H4 (cell line): ENCODE measurements around the gene FRS3. TPM values are rescaled to one million over a fixed set of nuclear protein-coding genes. Genes with fewer than 3 reads are reported as not detected.
A peak's percentile ranks its signal among the peaks of the same experiment; 100 is the strongest.
"Not testable (repeated sequence)": the region's sequence is repeated elsewhere in the genome, so short reads cannot be mapped to it uniquely, and the experiment has no call there.

Experiments
- DNase-seq: peaks from one replicate; pipeline ENCODE4 v3.0.0-alpha.2; 2015; ENCODE audit warnings: low spot score
- total RNA-seq: library from RNA; depleted of rRNA; stranded (reverse); fragments of >200 nt; shearing (Covaris generic); gene quantifications from 2 replicates; pipeline ENCODE4 v1.2.3, GENCODE V29; 2014; rRNA removed

The FRS3 gene, protein sequence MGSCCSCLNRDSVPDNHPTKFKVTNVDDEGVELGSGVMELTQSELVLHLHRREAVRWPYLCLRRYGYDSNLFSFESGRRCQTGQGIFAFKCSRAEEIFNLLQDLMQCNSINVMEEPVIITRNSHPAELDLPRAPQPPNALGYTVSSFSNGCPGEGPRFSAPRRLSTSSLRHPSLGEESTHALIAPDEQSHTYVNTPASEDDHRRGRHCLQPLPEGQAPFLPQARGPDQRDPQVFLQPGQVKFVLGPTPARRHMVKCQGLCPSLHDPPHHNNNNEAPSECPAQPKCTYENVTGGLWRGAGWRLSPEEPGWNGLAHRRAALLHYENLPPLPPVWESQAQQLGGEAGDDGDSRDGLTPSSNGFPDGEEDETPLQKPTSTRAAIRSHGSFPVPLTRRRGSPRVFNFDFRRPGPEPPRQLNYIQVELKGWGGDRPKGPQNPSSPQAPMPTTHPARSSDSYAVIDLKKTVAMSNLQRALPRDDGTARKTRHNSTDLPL
- 0.66 and 1.1 TPM in 2 replicates for total RNA-seq

DNA sequence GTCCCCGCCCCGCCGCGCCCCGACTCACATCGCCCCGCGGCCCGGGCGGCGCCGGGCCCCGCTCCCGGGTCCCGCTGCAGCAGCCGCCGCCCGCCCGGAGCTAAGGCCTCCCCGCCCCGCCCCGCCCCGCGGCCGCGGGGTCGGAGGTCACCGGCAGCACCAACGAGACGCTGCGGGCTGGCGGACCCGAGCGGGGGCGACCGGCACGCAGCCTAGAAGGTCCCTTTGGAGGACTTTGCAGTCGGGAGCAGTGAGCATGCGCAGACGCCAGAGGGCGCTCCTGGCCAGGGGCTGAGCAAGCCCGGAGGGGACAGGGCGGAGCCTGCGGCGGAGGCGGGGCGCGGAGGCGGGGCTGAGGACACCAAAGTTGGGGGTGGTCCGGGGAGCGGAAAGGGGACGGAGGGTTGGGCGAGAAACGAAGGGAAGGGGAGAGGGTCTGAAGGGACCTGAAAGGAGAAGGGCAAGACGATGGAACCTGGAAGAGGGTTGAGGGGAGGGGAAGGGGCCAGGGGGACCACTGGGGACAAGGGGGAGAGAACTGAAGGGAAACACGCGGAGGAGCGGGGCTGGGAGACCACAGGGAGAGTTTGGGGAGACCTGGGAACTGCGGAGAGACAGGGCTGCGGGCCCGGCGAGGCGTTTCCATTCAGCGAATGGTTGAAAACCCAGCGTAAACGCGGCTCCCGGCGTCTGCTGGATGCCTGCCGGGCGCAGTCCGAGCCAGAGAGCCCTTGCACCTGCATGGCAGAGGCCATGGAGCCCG is at the start of gene FRS3:
FRS3 (minus strand) TSS at position 113 of the 763 bp plus-strand sequence. CDS start 2,913 bp downstream, outside the sequence.
- peak; percentile 92 for DNase-seq

DNA sequence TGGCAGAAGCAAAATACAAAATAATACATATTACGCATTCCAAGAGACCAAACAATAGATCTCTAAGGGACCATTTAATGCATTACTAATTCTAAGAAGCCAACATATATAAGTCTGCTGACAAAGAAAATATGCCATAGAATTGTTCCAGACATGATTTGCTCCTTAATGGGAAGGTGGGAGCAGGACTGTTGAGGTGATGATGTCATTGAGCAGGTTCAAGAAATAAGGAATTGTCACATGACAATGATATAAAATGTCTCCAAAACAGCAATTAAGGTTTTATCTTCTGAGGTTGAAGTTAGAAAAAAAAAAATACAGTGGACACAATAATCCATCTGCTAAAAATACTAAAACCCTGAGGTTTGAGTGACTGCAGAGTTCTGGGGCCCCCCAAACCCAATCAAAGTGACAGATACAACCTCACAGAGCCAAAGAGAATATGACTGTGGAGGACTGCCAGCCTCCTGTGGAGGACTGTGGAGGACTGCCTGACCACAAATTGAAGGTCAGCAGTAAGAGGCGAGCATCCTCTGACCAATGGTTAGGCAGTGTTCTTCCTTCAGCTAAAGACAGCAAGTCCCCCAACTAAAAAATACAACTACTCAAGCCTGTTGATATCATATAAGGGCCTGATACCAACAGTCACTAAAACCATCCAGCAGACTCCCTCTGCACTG is 46.8 kb upstream of the FRS3 start:
- DNase-seq: no peak

DNA sequence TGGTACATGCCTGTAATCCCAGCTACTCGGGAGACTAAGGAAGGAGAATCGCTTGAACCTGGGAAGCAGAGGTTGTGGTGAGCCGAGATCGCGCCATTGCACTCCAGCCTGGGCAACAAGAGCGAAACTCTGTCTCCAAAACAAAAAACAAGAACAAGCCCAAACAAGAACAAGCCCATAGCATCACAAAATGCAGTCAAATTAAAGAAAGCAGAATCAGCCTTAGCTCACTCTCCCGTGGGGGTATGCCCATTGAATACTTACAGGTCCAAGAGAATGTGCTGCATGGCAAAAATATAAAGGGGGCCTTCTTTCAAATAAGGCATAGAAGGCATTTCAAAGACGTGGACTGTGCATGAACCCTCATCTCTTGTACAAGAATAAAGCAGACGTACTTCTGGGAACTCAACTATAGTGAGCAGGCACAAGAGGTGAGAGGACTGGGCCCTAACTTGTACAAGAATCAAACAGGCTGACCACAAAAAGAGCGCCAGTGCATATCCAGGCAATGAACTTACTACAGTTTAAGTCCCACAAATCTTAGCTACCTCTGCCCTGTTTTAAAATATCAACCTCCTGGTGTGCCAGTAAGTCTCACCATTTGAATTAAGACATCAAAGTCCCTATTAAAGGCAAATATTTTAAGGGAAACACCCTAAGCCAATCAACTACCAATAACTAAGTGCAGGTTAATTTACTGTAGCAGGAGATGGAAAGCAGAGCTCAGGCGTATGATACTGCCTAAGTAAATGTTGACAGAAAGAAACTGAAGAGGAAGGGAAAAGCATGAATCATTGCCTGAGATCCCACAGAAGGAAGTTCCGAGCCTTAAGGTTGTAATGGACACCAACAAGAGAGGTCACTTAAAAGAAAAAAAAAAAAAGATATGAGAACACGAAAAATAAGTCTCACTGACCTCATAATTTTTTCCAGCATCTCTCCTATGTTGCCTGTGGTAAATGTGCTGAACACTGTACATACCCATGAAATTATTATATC is 45.2 kb upstream of the FRS3 start:
- no peak for DNase-seq

DNA sequence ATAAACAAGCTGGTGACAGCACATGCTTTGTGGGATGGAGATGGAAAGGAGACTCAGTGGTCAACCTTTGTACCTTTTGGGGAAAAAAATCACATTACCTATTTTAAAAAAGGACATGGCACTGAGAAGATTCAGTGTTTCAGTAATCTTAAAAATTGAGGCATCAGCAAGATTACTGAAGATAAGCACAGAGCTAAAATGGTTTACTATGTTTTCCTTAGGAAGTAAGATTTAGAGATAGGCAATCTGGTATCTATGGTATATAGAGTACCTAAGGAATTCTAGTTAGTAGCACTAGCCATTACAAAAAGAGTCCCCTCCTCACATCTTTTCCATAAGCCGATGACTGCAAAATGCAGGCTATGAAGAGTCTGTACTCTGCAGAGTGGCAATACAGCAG is 43.5 kb upstream of the FRS3 start:
- DNase-seq: no peak

DNA sequence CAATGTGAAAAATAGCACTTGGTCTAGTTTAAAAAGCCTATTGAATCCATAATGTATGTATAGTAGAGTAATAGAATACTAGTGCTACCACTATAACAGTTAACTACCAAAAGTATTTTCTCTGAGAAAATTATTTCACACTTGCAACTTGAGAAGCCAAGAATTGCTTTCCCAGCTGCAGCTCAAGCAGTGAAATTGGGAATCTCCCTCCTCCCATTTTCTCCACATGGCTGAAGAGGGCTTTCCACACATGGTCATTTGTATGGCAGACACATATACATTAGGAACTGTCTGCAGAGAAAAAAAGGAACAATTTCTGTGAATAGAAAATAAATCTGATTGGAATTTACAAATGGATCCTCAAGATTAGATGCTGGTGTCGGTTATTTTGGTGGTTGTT is 42.3 kb upstream of the FRS3 start:
- DNase-seq: no peak

DNA sequence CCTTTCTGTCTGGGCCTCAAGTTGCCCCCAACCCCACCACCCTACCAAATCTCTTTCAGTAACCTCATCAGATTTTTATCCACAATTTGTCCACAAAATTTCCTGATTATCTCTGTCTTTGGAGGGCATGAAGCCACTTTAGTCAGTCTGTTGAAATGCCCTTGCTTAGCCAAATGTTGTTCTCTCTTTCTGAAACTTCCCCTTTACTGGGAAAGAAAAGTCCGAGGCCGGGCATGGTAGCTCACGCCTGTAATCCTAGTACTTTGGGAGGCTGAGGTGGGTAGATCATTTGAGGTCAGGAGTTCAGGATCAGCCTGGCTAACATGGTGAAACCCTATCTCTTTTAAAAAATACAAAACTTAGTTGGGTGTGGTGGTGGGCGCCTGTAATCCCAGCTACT is 41.6 kb upstream of the FRS3 start:
- DNase-seq: no peak

DNA sequence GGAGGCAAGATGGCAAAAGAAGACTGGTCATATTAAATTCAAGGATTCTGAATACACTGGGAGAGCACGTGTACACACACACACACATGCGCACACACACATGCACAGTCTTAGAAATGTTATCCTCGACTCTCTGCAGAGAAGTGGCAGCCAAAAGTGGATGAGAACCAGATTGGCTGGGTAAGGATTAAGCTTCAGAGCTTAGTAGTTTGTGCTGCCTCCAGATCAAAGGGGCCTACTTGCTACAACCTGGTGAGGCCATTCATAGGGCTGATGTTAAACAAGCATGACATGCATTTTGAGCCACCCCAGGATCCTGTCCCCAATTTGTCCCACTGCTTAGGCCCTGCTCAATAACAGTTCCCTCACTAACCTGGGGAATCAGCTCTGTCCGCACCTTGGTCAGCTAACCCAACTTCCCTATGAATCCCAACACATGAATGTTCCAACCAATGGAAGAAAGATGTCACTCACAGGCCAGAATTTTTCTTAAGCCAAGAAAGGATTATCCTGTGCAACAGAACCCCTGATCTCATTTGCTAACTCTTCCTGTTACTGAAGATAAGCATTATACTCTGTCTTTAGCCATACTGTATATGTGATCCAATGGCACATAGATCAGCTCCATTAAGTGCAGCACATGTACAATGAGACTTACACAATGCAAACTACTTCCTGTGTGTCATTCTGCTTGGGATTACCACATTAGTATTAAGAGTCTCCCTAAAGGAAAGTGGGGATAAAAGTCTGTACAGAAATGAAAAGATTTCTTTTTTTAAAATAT is 38.8 kb upstream of the FRS3 start:
- no peak for DNase-seq

DNA sequence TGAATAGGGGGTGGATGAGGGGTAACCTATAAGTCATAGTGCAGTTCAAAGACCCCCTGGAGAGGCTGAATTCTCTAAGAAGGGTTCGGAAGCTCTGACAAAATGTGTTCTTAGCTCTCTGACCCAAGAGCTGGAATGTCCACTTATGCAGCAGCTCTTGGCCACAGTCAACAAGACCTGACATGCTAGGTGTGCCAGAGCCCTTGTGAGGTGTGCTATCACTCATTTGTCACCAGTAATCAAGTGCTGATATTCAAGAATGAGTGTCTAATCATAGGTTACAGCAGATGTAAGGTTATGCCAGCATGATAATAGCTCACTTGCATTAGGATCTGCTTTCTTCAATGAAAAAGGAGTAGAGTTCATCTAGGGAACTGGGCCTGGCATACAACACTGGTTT is 35.9 kb upstream of the FRS3 start:
- no peak for DNase-seq

DNA sequence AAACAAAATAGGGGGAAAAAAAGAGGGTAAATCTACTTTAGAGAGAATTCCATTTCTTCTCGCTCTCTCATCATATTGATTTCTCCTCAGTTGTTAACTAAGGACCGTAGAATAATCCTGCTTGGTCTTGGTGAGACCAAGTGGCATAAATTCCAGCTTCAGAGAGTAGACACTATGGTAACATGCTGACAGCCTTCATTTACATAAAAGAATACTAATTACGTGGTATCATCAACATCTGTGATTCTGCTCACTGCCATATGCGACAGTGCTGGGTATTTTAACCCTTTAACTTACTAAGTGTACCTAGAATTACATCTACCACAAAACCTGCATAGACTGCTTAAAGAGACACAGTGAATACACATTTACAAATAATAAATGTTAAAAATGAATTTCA is 34.9 kb upstream of the FRS3 start:
- DNase-seq: no peak

DNA sequence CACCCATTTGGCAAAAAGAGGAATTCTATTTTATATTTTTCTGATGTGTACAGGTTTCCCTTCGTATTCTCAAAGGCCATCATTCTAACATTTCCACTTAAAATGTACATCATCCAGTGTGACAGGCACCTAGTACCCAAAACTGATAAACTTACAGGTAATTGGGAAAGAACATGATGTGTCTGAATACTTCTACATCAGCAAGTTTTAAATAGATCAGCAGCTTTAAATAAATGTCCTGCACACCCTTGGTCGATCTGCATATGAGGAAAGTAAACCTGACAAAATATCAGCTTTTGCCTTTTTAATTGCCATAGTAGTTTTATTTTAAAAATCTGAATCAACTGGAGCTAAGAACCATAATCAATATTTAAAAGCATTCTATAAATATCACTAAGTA is 34.3 kb upstream of the FRS3 start:
- no peak for DNase-seq

DNA sequence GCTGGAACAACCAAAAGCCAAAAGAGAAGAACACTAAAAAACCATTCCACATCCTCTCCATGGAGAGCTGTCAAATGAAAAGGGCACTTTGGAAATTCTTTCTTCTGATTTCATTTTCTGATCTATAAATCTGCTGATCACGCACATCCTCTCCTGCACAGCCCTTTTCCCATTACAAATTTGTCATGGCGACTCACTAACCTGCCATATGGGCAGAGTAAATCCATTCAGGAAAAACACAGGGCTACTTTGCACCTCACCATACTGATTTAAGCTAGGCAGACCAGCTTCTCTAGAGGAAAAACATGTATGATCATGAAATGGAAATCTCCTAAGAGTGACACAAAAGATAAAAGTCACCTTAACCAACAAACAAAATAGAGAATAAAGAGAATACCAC is 33.8 kb upstream of the FRS3 start:
- DNase-seq: no peak

DNA sequence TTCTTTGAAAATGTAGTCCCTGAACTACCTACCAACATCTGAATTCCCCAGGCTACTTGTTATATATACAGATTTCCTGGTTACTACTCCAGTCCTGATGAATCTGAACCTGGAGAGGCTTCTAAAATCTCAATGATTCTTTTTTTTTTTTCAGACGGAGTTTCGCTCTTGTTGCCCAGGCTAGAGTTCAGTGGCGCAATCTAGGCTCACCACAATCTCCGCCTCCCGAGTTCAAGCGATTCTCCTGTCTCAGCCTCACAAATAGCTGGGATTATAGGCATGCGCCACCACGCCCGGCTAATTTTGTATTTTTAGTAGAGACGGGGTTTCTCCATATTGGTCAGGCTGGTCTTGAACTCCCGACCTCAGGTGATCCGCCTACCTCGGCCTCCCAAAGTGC is 32.2 kb upstream of the FRS3 start:
- not testable (repeated sequence) for DNase-seq

DNA sequence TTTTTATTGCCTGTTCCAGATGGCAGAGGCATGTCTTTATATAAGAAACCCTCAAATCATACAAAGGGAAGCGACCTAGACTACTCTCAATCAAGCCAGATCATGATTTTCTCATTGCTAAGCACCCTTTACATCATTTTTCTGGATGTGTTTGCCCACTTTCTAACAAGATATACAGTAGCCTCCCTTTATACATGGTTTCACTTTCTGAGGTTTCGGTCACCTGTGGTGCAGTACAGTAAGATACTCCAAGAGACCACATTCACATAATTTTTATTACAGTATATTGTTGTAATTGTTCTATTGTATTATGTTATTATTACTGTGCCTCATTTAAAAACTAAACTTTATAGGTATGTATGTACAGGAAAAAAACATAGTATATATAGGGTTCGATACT is 31.4 kb upstream of the FRS3 start:
- DNase-seq: no peak

DNA sequence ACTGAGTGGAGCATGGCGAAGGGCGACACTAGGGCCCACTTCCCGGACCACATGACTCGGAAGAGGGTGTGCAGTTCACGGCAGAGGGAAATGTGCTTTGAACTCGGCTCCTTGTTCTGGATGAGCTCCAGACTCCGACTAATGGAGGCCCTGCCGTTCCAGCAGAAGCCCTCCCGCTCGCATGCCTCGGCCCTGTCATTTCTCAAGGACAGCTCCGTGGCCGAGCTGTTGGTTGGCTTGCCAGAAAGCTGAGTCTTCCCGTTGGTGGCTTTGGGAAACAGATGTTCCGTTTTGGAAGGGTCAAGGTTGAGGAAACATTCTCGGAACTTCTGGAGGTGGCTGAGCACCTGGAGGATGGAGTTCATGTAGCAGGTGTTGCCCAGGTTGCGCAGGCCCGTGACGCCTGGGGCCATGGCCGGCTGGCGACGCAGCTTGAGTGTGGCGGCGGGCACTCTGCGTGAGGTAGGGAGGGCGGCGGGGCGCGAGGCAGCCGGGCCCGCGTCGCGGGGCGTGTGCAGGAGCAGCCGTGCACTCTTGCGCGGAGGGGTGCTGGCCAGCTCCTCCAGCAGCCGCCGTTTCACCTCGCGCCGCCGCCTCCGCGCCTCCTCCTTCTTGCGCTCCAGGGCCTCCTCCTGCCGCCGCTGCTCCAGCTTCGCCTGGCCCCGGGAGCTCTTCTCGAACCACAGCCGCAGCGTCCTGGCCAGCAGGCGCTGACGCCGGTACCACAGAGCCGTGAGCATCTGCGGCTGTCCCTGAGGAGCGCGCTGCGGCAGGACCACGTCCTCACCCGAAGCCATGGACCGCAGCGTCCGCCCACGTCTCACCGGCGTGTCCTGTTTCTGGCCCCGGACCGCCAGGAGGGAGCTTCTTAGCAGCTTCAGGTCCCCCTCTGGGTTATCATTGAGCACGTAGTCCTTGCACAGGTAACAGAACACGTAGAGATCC is 26.4 kb upstream of the FRS3 start:
- DNase-seq: no peak

DNA sequence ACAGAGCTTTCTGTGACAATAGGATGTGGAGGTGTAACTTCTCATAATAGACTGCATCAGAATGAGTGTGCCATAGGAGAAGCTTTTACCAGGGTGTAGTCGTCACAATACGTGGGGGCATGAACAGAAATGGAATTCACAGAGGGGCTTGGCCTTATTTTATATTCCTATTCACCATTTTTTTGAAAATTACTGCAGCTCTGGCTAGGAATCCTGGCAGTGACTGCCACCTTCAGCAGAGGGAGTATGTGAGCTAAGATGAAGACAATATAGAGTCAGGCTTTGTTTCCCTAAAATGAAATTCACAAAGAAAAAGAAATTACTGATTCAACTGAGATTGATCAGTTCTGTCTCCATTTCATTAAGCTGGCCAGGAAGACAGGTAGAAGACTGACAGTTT is 21.7 kb upstream of the FRS3 start:
- DNase-seq: no peak

DNA sequence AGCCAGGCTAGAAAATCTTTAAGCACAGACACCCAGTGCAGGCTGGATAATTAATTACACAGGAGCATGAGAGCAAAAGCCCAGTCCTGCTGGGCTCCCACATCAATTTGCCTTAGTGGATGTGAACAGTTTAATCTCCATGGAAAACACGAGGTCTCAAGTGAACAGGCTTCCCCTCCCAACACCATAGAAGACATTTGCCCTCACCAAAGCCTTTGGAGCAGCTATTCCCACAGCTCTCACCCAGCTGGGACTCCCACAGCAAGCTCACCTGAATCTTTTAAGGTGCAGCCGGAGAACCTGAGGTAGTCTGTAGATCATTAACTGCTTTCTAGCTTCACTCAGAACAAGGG is 19.8 kb upstream of the FRS3 start:
- no peak for DNase-seq

DNA sequence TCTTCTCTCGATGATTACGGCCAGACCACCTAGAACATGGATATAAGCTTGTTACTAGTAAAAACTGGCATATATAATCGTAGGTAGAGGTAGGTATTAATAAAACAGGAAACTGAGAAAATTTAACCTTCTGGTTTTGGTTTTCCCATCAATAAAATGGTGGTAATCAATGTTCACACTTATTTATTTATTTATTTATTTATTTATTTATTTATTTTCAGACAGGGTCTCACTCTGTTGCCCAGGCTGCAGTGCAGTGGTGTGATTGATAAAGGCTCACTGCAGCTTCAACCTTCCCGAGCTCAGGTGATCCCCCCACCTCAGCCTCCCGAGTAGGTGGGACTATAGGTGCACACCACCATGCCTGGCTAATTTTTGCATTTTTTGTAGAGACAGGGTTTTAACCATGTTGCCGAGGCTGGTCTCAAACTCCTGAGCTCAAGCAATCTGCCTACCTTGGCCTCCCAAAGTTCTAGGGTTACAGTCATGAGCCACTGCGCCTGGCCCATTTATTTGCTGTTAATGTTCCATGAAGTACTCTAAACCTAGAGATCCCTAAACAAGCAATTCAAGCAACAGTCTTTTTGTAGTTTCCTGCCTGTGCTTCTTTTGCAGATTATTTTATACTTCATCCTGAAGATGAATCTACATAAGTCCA is 19.3 kb upstream of the FRS3 start:
- DNase-seq: no peak

DNA sequence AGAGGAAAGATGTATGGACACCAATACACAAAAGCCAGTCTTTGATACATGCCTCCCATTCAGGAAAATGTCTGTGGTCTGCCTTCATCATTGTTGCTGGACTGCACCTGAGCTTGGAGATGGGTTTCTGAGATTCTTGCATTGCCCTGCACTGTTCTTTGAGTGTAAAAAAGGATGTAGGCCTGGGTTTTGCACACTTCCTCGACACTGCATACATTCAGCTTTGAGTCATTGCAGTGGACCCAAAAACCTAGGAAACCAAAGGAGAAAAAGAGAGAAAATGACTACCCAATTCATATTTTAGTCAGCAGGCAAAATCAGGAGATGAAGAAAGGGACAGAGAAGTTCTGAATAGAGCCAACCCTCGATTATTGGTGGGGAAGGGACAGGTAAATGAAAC is 16.8 kb upstream of the FRS3 start:
- DNase-seq: no peak

DNA sequence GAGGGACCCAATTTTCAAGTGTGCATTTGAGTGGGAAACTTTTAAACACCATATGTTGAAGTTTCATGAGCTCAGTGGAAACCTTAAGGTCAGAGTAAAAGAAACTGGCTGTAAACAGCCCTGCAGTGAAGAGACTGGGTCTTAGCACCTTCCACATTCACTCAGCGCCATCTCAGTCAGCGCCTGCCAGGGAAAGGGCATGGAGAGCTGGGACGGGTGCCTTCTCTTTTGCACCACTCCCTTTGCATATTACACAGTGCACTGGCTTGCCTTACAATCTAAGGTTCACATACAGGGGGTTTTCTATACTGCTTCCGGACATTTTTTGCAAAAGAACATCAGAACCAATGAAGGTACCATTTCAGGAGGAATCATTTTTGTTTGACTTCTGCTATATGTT is 12.3 kb upstream of the FRS3 start:
- no peak for DNase-seq
